ENCODE data around the gene CD33. TPM values are rescaled to one million over a fixed set of nuclear protein-coding genes. Genes with fewer than 3 reads are reported as not detected.

CD33 gene
- total RNA-seq, 1 donor from 2014 or later = 1.3 TPM

DNA sequence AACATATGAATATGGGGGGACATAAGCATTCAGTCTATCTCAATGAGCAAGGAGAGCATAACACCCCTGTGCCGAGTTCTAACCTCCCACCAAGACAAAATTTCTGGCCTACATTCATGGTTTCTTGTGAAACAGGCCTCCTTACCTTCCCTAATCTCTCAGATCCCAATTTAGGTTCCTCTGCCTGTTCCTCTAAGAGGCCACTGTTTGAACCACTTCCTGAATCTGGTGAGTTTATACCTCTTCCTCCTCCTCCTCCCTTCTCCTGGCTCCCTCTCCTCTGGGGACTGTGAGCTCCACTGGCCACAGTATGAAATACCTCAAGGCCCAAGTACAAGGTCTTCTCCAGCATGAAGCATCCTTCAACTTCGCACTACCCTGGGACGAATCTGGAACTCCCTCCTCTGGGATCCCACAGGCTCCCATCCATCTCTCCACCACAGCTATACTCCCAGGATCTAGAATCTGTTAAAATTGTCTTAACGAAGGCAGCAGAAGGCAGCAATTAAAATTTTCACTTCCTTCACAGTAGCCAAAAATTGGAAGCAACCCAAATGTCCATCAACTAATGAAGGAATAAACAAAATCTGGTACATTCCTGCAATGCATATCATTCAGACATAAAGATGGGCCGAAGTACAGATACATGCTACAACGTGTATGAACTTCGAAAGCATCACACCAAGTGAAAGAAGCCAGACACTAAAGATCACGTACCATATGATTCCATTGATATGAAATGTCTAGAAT is 18.2 kb downstream of the CD33 start:
- no peaks in the 10 kb centered on the region for H3K9me3 ChIP-seq
- intact Hi-C loops (cut with DNase I) = no loop called here
- no peak for DNase-seq (ENCODE audit: low spot score in 2 of 2)
- H3K27me3 ChIP-seq = no peaks in the 10 kb centered on the region
- TF ChIP-seq, protein P1, sequence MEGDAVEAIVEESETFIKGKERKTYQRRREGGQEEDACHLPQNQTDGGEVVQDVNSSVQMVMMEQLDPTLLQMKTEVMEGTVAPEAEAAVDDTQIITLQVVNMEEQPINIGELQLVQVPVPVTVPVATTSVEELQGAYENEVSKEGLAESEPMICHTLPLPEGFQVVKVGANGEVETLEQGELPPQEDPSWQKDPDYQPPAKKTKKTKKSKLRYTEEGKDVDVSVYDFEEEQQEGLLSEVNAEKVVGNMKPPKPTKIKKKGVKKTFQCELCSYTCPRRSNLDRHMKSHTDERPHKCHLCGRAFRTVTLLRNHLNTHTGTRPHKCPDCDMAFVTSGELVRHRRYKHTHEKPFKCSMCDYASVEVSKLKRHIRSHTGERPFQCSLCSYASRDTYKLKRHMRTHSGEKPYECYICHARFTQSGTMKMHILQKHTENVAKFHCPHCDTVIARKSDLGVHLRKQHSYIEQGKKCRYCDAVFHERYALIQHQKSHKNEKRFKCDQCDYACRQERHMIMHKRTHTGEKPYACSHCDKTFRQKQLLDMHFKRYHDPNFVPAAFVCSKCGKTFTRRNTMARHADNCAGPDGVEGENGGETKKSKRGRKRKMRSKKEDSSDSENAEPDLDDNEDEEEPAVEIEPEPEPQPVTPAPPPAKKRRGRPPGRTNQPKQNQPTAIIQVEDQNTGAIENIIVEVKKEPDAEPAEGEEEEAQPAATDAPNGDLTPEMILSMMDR (IDR thresholded peaks at IDR 0.05) = no peak
- H3K4me1 ChIP-seq = no peaks in the 10 kb centered on the region
- no peak overlapping the region for H3K4me3 ChIP-seq
- H3K27ac ChIP-seq = no peak overlapping the region
- H3K36me3 ChIP-seq = no peaks in the 10 kb centered on the region

DNA sequence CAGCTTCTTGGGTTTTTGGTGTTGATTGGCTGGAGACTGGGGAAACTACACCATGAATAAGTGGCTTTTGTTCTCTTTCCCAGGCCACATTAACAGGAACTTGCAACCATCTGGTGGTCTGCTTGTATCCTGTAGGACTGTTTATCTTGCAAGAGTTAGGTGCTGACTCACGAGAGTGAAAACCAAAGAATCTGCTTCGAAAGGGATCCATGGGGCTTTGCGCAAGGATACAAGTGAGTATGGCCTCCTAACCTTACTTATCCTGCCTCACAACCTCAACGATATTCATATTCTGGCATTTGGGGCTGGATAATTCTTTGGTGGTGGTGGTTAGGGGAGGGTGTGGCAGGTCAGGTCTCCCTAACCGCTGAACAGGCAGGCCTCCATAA is 21.3 kb downstream of the CD33 start:
- no peaks in the 10 kb centered on the region for H3K27me3 ChIP-seq
- intact Hi-C loops (cut with DNase I) = no loop called here
- TF ChIP-seq, protein P1 (IDR thresholded peaks at IDR 0.05) = no peak
- H3K9me3 ChIP-seq = no peaks in the 10 kb centered on the region
- DNase-seq (ENCODE audit: low spot score in 2 of 2) = no peak
- H3K36me3 ChIP-seq = no peaks in the 10 kb centered on the region
- no peaks in the 10 kb centered on the region for H3K4me1 ChIP-seq
- no peak overlapping the region for H3K4me3 ChIP-seq
- H3K27ac ChIP-seq = no peak overlapping the region

DNA sequence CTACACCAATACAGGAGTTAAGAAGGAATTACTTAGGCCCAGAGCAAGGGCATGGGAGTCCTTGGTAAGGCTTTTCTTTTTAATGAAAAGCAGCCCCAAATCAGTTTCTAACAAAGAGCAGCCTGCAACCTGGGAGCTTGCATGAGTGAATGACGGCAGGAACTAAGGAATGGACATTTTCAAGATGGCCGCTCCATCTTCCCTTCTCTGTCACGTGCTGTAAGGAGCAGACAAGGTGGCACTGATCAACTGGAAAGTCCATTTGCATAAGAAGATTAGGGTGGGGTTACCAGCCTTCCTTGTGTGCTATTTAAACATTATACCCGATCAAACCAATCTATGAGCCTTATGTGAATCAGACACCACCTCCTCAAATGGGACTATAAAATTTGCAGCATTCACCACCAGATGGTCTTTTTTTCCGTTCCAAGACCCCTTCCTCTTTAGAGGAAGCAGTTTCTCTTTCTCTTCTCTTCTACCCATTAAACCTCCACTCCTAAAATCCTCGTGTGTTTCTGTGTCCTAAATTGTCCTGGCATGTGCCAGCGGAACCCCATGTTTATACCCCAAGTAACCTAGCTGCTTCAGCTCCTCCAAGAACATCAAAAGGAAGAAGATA is 23.2 kb downstream of the CD33 start:
- Histone ChIP-seq H3K36me3 (no peaks in the 10 kb centered on the region), H3K27me3 (no peaks in the 10 kb centered on the region), H3K27ac (no peak overlapping the region), H3K4me3 (no peak overlapping the region), H3K4me1 (no peaks in the 10 kb centered on the region), H3K9me3 (no peaks in the 10 kb centered on the region)
- intact Hi-C loops (cut with DNase I) = no loop called here
- TF ChIP-seq, protein P1 (IDR thresholded peaks at IDR 0.05) = no peak
- DNase-seq (ENCODE audit: low spot score in 2 of 2) = no peak

DNA sequence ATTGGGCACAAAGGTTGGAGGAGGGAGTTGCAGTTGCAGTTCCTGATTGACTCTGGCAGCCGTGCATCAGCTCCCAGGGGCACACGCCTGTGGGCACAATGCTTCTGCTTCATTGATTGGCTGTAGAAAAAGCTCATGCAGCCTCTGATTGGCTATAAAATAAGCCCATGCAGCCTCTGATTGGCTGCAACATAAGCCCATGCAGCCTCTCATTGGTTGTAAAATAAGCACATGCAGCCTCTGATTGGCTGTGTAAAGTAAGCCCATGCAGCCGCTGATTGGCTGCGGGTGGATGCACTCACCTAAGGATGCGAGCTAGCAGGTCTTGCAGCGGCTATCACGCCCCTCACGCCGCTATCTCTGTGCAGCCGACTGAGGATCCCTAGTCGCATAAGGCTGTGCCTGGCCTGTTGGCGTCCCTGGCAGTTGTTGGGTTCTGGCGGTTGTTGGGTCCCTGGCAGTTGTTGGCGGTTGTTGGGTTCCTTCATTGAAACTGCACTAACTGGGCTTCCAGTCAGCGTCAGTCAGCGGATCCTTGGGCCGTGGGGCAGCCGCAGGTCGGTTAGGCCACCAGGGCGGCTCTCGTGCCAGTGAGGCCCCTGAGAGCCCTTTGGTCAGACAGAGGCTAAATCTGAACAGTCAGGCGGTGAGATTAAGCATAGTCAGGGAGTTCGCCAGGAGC is 26.0 kb downstream of the CD33 start, which contains the start of gene SIGLECL1:
TSS of gene SIGLECL1 (plus strand) at position 295 of the 682 bp plus-strand sequence. CDS start 12,993 bp downstream, outside the sequence.
- no peaks in the 10 kb centered on the region for H3K36me3 ChIP-seq
- no peaks in the 10 kb centered on the region for H3K27me3 ChIP-seq
- H3K4me1 ChIP-seq = no peaks in the 10 kb centered on the region
- no peak for DNase-seq (ENCODE audit: low spot score in 2 of 2)
- TF ChIP-seq, protein P1 (IDR thresholded peaks at IDR 0.05) = no peak
- H3K4me3 ChIP-seq = no peak within 1 kb of the TSS
- H3K27ac ChIP-seq = no peak within 1 kb of the TSS
- no peaks in the 10 kb centered on the region for H3K9me3 ChIP-seq
- intact Hi-C loops (cut with DNase I) = no loop called here

DNA sequence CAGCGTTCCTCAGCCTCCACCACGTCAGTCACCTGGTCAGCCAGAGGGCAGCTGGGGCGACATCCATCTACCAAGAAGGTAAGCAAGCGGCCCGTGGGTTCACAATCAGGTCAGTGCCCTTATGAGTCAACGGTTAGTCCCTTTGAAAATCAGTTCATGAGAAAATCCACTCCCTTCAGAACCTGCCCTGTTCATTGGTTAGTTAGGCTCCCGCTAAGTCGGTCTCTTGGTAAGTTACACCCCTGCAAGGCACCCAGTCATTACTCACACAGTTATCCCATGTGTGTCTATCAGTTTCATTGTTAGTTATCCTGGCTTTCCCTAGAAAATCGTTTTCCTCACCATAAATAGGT is 26.6 kb downstream of the CD33 start:
- Histone ChIP-seq H3K4me3 (no peak overlapping the region), H3K27ac (no peak overlapping the region), H3K36me3 (no peaks in the 10 kb centered on the region), H3K27me3 (no peaks in the 10 kb centered on the region), H3K9me3 (no peaks in the 10 kb centered on the region), H3K4me1 (no peaks in the 10 kb centered on the region)
- intact Hi-C loops (cut with DNase I) = no loop called here
- TF ChIP-seq, protein P1 (IDR thresholded peaks at IDR 0.05) = no peak
- DNase-seq (ENCODE audit: low spot score in 2 of 2) = no peak
